Neutrophil (primary cell): ENCODE data around the gene NYAP1.
A peak's percentile ranks its signal among the peaks of the same experiment; 100 is the strongest.

Source experiments
- H3K27ac ChIP-seq: fragments of 200-600 bp; sonication (generic); 2 replicates; pipeline ENCODE4 v1.5.1; 2016; ENCODE audit warnings: mild to moderate bottlenecking, moderate library complexity
- H3K27me3 ChIP-seq: fragments of 200-600 bp; sonication (generic); 2 replicates; pipeline ENCODE4 v1.6.0; 2016; ENCODE audit warnings: mild to moderate bottlenecking
- H3K36me3 ChIP-seq: fragments of 200-600 bp; sonication (generic); 2 replicates; pipeline ENCODE4 v1.5.1; 2017
- H3K4me1 ChIP-seq, 2 experiments: fragments of 200-600 bp in 1 of 2; sonication (generic) in 1 of 2; 1 replicate in 1 of 2; 2 replicates in 1 of 2; pipeline versions ENCODE4 v1.5.1 to v1.6.1; 2013 to 2016; ENCODE audit warnings: low read depth in 1 of 2, low read length in 1 of 2, mild to moderate bottlenecking in 1 of 2, moderate library complexity in 1 of 2; ENCODE audit not compliant: control insufficient read depth in 1 of 2, insufficient read depth in 1 of 2
- H3K4me3 ChIP-seq, 2 experiments: fragments of 200-600 bp in 1 of 2; sonication (generic) in 1 of 2; 1 replicate in 1 of 2; 2 replicates in 1 of 2; pipeline ENCODE4 v1.5.1; 2013 to 2016; ENCODE audit warnings: low read depth in 1 of 2, low read length in 1 of 2, mild to moderate bottlenecking in 1 of 2, moderate library complexity in 1 of 2
- H3K9me3 ChIP-seq: fragments of 200-600 bp; sonication (generic); 2 replicates; pipeline ENCODE4 v1.5.1; 2016
- TF ChIP-seq, protein P1 (sequence below): fragments of 200-600 bp; sonication (generic); IDR thresholded peaks from 2 replicates; pipeline ENCODE4 v1.5.1; 2016; ENCODE audit warnings: antibody characterized with exemption

Gene NYAP1

DNA sequence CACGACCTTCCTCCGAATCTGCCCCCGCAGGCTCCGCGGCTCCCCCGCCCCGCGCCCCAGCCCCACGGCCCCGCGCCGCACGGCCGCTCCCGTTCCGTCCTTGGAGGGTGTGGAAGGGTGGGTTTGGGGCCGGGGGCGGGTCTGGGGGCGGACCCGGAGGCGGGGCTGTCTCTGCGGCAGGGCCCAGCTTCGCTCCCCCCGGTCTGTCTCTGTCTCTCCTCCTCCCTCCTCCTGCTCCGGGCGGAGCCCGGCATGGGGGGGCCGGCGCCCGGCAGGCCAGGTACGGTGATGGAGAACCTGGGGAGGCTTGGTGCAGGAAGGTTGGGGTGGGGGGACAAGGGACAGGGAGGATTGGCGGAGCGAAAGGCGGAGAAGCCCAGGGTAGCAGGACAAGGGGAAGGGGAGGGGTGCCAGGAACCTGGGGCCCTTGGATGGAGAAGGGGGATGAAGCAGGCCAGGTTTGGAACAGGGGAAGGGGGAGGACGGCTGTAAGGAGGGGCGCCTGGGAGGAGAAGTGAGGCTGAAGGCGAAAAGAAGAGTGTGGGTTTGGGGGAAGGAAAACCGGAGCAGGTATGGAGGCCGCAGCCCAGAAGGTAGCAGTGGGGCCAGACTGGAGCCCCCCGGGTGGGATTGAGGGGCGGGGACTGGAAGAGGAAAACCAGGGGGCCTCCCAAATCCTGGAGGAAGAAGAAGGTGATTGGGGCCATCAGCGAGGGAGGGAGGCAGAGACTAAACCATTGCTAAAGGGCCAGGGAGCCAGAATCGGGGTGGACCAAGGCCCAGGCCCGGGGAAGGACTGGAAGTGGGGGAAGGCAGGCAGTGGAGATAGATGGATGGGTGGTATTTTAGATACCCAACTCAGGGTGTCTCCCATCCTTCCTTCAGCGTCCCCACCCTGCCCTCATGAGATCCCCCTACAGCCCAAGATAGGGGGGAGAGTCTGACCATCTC lies at the start of gene NYAP1:
TSS of gene NYAP1 (plus strand) at position 206 of the 951 bp plus-strand sequence. CDS start 1,385 bp downstream, outside the sequence.
- no peaks in the 10 kb centered on the region for H3K36me3 ChIP-seq
- peak within 1 kb of the TSS; percentile 59 to 70 for H3K4me3 ChIP-seq
- no peaks in the 10 kb centered on the region for H3K9me3 ChIP-seq
- H3K4me1 ChIP-seq: peaks cover 13 to 22% of the 10 kb centered on the region in 2 experiments
- peak within 1 kb of the TSS; percentile 35 for H3K27ac ChIP-seq
- TF ChIP-seq, protein P1, sequence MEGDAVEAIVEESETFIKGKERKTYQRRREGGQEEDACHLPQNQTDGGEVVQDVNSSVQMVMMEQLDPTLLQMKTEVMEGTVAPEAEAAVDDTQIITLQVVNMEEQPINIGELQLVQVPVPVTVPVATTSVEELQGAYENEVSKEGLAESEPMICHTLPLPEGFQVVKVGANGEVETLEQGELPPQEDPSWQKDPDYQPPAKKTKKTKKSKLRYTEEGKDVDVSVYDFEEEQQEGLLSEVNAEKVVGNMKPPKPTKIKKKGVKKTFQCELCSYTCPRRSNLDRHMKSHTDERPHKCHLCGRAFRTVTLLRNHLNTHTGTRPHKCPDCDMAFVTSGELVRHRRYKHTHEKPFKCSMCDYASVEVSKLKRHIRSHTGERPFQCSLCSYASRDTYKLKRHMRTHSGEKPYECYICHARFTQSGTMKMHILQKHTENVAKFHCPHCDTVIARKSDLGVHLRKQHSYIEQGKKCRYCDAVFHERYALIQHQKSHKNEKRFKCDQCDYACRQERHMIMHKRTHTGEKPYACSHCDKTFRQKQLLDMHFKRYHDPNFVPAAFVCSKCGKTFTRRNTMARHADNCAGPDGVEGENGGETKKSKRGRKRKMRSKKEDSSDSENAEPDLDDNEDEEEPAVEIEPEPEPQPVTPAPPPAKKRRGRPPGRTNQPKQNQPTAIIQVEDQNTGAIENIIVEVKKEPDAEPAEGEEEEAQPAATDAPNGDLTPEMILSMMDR: no peak
- peaks cover 45% of the 10 kb centered on the region for H3K27me3 ChIP-seq

DNA sequence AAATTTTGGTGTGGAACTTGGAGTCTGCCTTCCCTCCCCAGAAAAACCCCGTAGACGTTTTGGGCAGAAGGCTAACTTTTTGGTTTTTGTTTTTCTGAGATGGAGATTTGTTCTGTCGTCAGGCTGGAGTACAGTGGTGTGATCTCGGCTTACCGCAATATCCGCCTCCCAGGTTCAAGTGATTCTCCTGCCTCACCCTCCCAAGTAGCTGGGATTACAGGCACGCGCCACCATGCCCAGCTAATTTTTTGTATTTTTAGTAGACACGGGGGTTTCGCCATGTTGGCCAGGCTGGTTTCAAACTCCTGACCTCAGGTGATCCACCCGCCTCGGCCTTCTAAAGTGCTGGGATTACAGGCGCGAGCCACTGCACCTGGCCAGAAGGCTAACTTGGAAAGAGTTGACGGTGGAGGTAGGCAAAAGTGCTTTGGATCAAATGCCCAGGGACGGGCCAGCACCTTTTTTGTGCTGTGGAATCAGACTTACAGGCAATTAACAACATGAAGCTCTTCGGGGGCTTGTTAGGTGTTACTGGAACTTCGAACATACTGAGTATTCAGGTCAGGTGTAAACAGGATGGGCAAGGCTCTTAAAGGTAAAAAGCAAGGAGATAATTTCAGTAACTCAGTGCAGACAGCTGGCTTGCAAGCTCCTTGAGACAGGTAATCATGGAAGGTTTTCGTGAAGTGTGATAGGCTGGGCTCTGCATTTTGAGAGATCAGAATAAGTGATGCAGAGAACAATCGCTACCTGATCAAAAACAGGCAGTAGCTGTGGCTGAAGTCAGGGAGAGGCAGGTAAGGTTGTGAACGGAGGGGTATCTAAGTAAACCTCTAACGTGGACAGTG lies 49.2 kb upstream of the NYAP1 start:
- TF ChIP-seq, protein P1: no peak
- no peaks in the 10 kb centered on the region for H3K27me3 ChIP-seq
- peaks cover 26% of the 10 kb centered on the region for H3K36me3 ChIP-seq
- H3K4me1 ChIP-seq: peaks cover 36 to 44% of the 10 kb centered on the region in 2 experiments
- peak overlapping the region; percentile 81 to 88 for H3K4me3 ChIP-seq
- no peaks in the 10 kb centered on the region for H3K9me3 ChIP-seq
- H3K27ac ChIP-seq: peak overlapping the region; percentile 98

DNA sequence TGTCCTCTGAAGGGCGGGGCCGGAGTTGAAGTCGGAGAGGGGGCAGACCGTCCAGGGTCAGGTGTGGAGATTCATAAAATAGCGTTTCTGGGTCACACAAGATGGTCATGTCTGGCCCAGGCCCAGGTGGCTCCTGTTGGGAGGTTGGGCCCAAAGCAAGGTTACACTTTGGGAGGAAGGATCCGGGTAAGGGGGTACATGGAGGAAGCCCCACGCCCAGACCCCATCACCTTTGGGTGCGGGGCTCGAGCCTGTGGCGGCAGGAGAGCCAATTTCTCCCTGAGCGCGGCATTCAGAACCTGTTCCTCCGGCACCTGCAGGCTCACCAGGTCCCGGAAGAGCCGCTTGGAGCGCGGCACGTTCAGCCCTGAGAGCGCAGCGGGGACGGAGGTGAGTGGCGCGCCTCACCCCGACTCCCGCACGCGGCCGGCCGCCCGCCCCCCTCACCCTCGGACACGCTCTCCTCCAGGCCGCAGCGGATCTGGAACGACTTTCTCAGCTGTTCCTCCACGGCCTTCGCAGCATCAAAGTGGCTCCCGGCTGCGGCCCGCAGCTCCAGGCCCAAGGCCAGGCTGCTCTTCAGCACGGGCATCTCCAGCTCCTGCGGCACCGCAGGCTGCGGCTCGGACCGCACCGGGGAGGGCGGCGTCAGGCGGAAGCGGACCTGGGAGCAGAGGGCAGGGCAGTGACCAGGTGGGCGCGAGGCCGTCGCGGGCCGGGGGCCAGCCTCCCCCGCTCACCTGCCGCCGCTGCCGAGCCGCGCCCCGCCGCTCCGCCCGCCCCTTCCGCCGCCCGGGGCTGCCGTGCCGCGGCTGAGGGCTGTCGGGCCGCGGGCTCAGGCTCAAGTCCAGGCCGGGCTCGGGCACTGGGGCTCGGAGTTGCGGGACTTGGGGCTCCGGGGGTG lies 48.1 kb upstream of the NYAP1 start:
- Histone ChIP-seq H3K36me3 (peaks cover 26% of the 10 kb centered on the region), H3K4me1 (peaks cover 32 to 34% of the 10 kb centered on the region in 2 experiments), H3K9me3 (no peaks in the 10 kb centered on the region), H3K4me3 (peak overlapping the region; percentile 81 to 88), H3K27ac (peak overlapping the region; percentile 98), H3K27me3 (no peaks in the 10 kb centered on the region)
- TF ChIP-seq, protein P1: no peak

DNA sequence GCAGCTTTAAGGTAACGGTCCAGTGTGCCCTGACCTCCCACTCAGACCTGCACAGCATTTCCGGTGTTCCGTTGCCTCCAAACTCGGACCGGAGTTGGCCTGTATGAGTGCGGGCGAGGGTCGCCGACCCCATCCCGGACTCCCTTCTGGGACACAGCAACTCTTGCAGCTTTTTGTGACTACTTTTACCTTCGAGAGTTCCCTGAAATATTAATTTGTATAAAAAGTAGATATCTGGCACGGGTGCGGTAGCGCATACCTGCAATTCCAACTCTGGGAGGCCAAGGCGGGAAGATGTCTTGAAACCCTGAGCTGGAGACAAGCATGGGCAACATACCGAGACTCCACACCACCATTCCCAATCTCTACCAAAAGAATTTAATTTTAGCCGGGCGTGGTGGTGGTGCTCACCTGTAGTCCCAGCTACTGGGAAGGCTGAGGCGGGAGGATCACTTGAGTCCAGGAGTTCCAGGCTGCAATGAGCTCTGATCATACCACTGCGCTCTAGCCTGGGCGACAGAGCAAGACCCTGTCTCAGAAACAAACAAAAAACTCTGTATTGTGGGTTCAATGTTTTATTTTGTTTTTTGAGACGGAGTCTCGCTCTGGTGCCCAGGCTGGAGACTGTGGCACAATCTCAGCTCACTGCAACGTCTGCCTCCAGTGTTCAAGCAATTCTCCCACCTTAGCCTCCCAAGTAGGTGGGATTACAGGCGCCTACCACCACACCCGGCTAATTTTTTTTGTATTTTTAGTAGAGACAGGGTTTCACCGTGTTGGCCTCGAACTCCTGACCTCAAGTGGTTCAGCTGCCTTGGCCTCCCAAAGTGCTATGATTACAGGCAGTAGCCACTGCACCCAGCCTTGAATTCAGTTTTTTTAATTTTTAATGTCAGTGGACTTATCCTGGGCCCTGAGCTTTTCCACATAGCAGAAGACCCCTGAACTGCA lies 46.3 kb upstream of the NYAP1 start:
- Histone ChIP-seq H3K4me1 (peaks cover 18 to 25% of the 10 kb centered on the region in 2 experiments), H3K36me3 (peaks cover 26% of the 10 kb centered on the region), H3K4me3 (peak overlapping the region; percentile 81 to 88), H3K9me3 (no peaks in the 10 kb centered on the region), H3K27ac (peak overlapping the region; percentile 98), H3K27me3 (no peaks in the 10 kb centered on the region)
- TF ChIP-seq, protein P1: no peak
